GM19467 (cell line): Measurements from ENCODE around the gene MR1.

ENCODE experiments used
- ATAC-seq: cut with Tn5 transposase; IDR thresholded peaks from one replicate; pipeline ENCODE4 v1.9.1; 2021; ENCODE audit warnings: mild to moderate bottlenecking, moderate library complexity; ENCODE audit not compliant: unreplicated experiment

The MR1 gene

DNA sequence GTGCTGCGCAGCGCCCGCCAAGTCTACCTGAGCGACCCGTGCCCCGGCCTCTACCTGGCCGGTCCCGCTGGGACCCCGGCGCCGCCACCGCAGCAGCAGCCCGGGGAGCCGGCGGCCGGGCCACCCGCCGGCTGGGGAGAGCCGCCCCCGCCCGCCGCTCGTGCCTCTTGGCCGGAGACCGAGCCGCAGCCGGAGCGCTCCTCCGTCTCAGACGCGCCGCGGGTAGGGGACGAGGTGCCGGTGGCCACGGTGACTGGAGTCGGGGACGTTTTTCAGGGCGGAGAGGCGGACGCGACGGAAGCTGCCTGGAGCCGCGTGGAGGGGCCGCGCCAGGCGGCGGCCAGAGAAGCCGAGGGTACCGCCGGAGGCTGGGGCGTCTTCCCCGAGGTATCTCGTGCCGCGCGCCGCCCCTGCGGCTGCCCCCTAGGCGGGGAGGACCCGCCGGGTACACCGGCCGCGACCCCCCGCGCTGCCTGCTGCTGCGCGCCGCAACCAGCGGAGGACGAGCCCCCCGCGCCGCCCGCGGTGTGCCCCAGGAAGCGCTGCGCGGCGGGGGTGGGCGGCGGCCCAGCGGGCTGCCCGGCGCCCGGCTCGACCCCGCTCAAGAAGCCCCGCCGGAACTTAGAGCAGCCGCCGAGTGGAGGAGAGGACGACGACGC lies 55.4 kb downstream of the MR1 start:
- ATAC-seq = peak; percentile 1

GRCh38 chr1:181089676-181090544 lies 56.1 kb downstream of the MR1 start:
- ATAC-seq = peak; percentile 23

DNA sequence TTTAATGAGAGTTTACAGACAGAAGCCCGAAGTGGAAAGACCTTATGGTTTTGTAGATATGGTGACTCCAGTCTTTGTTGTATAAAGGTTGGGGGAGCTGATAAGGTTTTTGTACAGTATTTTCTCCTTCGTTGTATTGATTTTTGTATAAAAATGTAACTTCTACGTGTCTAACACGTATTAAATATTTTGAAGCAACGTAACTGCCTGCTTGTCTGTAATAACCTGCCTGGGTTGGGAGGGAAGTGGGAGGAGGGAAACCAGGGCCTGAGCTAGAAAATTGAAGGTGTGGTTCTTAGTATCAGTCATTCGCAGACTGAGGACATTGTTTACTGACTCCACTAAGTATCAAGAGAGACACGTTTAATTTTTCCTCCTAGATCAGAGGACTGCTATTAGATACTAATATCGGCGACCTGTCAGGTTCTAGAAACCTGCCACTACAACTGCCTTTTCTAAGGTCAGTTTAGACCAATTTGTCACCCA lies 56.9 kb downstream of the MR1 start:
- no peak for ATAC-seq

DNA sequence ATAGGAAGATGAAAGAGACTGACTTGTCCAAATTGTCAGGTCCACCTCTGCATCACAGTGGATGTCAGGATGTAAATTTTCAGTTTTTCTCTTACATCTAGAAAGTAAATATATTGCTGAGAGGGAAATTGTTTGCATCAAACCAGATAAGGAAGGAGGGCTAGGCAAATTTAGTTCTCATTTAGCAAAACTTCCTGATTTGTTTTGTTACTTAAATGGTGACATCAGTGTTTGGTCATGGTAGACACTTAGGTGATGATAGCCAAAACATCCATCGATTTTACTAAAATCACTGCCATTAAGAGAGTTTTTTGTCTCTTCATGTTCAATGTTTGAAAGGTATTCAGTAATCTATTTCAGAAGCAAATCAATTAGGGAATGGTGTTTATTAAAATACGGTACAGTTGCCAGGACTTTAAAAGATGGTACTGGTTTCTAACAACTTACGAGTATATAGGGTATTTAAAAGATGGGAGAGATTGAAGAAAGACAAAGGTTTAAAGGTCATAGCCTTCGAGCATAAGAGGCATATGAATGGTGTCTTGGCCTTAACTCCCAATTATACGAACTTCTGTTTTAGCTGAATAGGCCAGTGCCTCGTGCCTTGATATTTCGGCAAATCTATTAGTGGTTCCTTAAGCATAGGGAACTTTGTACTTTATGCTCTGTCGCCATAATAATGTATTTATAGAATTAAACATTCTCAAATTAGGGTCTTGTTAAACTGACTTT lies 57.7 kb downstream of the MR1 start:
- no peak for ATAC-seq

DNA sequence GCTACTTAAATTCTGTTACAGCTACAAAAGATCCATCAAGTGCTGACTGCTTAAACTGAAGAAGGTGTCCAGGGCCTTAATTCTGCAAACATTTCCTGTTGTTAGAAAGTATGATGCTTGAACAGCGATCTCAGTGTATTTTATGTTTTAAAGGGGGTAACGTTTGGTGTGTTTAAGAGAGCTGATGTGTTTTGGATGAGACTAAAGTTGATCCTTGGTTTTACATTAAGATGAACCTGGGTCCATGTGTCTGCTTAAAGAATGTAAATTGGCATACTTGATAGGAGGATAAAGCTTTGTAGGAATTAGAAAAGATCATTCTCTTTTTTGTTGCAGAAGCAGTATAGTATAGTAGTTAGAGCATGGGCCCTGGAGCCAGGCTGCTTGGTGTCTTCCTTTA lies 58.3 kb downstream of the MR1 start:
- ATAC-seq = no peak

- ATAC-seq = no peak
Measured at GRCh38 chr1:181092883-181093458, 59.2 kb downstream of the MR1 start.

- no peak for ATAC-seq
Measured at GRCh38 chr1:181094416-181095212, 60.8 kb downstream of the MR1 start.

DNA sequence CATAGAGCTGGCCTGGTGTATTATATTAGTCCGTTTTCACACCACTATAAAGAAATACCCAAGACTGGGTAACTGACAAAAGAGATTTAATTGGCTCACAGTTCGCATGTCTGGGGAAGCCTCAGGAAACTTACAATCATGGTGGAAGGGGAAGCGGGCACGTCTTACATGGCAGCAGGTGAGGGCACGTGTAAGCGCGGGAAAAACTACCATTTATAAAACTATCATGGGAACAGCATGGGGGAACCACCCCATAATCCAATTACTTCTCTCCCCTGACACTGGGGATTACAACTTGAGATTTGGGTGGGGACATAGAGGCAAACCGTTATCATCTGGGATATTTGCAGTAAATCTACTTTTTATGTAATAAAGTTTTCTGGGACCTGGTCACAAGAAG lies 61.5 kb downstream of the MR1 start:
- ATAC-seq = no peak

GRCh38 chr1:181095763-181096184 lies 62.0 kb downstream of the MR1 start:
- ATAC-seq = no peak

- ATAC-seq = no peak
Measured at GRCh38 chr1:181097242-181097641, 63.5 kb downstream of the MR1 start.

GRCh38 chr1:181099152-181100014 lies 65.6 kb downstream of the MR1 start:
- peak; percentile 51 for ATAC-seq

- no peak for ATAC-seq
Measured at GRCh38 chr1:181100015-181100905, 66.5 kb downstream of the MR1 start.

GRCh38 chr1:181100934-181101333 lies 67.2 kb downstream of the MR1 start:
- no peak for ATAC-seq

- no peak for ATAC-seq
Measured at GRCh38 chr1:181101581-181102226, 67.9 kb downstream of the MR1 start.

- no peak for ATAC-seq
Measured at GRCh38 chr1:181102841-181103240, 69.1 kb downstream of the MR1 start.

DNA sequence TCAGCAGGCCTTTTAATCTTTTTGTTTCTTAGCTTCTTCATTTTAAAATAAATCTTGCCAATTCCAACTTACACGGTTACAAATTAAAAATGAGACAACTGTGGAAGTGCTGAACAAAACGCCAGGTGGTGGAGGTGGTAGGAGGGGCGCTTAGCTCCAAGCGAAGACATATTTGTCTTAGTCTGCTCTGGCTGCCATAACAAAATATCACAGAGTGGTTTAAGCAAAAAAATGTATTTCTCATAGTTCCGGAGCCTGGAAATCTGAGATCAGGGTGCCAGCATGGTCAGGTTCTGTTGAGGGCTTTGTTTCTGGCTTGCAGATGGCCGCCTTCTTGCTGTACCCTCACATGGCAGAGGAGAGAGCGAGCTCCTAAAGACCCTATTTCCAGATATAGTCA lies 69.6 kb downstream of the MR1 start:
- ATAC-seq = no peak

- no peak for ATAC-seq
Measured at GRCh38 chr1:181104042-181104789, 70.4 kb downstream of the MR1 start.
